GM21423 (cell line): ENCODE measurements around the gene GHSR.

Source experiments
- ATAC-seq: cut with Tn5 transposase; IDR thresholded peaks from one replicate; pipeline ENCODE4 v1.9.1; 2021; ENCODE audit warnings: mild to moderate bottlenecking, moderate library complexity; ENCODE audit not compliant: unreplicated experiment

GHSR gene

GRCh38 chr3:172447611-172448579, at the start of gene GHSR:
Gene GHSR (minus strand): TSS chr3:172448456. CDS start chr3:172448413, 43 bp downstream.
- ATAC-seq = no peak

DNA sequence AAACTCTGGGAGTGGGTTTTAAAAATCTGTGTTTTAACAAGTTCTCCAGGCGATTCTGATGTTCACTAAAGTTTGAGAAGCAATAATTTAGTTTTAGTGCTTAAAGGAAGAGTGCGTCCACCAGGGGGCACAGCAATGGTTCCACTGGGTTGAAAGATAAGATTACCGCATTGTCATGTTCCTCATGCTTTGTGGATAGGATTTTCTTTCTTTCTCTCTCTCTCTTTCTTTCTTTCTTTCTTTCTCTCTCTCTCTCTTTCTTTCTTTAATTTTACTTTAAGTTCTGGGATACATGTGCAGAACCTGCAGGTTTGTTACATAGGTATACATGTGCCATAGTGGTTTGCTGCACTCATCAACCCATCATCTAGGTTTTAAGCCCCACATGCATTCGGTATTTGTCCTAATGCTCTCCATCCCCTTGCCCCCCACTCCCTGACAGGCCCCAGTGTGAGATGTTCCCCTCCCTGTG, 42.0 kb upstream of the GHSR start:
- ATAC-seq = peak; percentile 81

- ATAC-seq = no peak
Observed at GRCh38 chr3:172478116-172478515, 29.9 kb upstream of the GHSR start.

GRCh38 chr3:172476347-172476746, 28.1 kb upstream of the GHSR start:
- no peak for ATAC-seq

- no peak for ATAC-seq
Observed at GRCh38 chr3:172475703-172476102, 27.4 kb upstream of the GHSR start.

DNA sequence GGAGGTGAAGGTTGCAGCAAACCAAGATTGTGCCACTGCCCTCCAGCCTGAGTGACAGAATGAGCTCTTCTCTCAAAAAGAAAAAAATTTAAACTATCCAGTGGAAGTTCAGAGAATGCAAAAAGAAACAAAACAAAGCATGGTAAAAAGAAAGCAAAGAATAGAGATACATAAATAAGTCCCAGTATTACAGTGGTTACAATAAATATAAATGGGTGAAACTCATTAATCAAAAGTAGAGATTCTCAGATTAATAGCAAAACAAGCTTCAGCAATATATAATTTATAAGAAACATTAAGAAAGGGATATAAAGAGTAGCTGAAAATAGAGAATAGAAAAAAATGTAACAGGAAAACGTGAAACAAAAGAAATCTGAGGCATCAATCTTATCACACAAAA, 23.6 kb upstream of the GHSR start:
- no peak for ATAC-seq

- ATAC-seq = no peak
Observed at GRCh38 chr3:172470588-172470987, 22.3 kb upstream of the GHSR start.

- ATAC-seq = no peak
Observed at GRCh38 chr3:172467170-172467824, 19.0 kb upstream of the GHSR start.

- no peak for ATAC-seq
Observed at GRCh38 chr3:172466553-172467130, 18.4 kb upstream of the GHSR start.

DNA sequence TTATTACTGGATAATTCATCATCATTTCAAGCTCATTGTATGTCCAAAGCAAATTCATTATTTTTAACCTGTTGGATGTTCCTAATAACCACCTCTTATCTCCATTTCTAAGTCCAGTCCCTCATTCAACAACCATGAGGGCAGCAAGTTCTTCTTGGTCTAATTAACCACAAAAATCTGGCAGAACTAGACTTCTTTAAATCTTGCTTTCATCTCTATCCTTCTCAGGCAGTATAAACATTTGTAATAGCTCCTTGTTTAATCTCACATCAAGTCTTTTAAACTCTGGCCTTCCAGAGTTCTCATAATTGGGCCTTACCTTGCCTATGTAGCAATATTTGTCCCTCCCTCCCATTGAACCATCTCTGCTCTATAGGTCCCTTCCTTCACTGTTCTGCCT, 17.0 kb upstream of the GHSR start:
- no peak for ATAC-seq

- no peak for ATAC-seq
Observed at GRCh38 chr3:172464306-172464705, 16.1 kb upstream of the GHSR start.

DNA sequence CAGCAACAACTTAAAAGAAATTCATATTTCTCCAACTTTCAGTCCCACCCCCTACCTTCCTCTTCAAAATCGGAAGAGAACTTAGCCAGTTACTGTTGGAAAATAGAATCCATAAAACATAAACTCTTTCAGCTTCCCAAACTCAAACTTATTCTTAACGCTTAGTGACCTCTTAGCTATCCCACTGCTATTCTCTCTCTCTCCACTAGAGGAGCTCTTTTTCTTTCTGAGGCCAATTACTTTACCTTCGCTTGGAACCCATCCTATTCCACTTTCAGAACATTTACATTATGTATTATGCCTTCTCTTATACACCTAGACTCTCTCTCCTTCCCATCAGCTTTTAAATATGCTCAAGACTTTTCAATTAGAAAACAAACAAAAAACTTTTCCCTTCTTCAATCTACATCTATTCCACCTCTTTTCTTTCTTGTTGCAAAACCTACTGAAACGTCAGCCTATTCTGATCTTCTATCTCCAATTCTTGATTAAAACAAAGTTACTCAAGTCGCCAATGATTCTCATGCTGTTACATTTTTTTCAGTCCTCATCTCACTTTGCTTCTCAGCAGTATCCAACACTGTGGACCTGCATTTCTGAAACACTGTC, 13.4 kb upstream of the GHSR start:
- ATAC-seq = no peak

GRCh38 chr3:172456404-172456803, 8.1 kb upstream of the GHSR start:
- no peak for ATAC-seq

DNA sequence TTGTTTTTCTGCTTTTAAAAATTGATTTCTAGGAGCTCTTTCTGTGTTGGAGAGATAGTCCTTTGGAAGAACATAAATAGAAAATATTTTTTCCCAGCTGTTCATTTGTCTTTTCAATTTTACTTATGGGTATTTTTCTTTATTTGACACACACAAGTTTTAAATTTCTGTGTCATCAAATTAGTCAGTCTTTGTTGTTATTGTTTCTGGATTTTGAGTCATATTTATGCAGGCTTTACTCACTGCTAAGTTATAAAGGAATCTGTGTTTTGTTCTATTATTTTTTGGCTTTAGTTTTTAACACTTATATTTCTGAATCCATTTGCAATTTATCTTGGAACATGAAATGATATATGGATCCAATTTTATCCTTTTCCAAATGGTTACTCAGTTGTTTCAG, 5.9 kb upstream of the GHSR start:
- ATAC-seq = no peak

GRCh38 chr3:172449466-172450149, 1.4 kb upstream of the GHSR start:
- no peak for ATAC-seq

GRCh38 chr3:172448661-172449465, 607 bp upstream of the GHSR start:
- ATAC-seq = no peak

DNA sequence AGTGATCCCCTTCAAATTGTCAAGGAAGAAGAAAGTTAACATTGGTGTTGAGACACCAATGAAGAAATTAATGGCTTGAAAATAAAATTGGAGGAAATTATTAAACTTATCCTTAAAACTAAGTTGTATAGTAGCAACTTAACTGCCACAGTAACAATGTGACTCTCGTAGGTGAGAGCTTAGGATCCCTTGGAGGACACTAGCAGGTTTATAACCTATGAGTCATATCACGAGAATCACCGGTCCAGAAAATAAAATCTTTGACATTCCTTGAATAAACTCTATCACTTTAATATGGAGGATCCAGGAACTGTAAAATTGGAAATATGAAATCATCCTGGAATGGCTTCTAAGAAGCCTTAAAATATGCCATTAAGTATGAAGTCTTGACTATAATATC, 2.1 kb downstream of the GHSR start:
- no peak for ATAC-seq

GRCh38 chr3:172444821-172445220, 3.4 kb downstream of the GHSR start:
- no peak for ATAC-seq

GRCh38 chr3:172442606-172443005, 5.7 kb downstream of the GHSR start:
- no peak for ATAC-seq

DNA sequence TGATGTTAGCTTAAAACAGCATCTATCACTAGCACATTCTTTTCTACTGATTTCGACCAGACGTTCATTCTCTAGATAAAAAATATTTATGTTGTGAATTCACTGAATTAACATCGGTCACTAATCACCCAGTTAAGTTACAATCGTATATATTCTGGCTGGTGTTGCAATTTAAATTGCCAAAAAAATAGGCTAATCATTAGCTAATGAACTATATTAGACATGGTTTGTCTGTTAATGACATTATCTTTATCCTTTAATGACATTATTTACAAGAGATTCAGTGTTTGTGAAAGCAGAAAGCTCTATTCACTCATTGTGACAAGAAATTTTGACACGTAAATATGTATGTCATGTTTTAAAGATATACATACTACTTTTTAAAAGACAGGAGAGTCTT, 6.7 kb downstream of the GHSR start:
- ATAC-seq = no peak
